HG02763 (cell line): ENCODE measurements around the gene ABCB9.
"Not testable (repeated sequence)": the region's sequence is repeated elsewhere in the genome, so short reads cannot be mapped to it uniquely, and the experiment has no call there.

ENCODE experiments used
- ATAC-seq: cut with Tn5 transposase; IDR thresholded peaks from one replicate; pipeline ENCODE4 v1.9.1; 2021; ENCODE audit warnings: mild to moderate bottlenecking, moderate library complexity; ENCODE audit not compliant: unreplicated experiment

ABCB9 gene

DNA sequence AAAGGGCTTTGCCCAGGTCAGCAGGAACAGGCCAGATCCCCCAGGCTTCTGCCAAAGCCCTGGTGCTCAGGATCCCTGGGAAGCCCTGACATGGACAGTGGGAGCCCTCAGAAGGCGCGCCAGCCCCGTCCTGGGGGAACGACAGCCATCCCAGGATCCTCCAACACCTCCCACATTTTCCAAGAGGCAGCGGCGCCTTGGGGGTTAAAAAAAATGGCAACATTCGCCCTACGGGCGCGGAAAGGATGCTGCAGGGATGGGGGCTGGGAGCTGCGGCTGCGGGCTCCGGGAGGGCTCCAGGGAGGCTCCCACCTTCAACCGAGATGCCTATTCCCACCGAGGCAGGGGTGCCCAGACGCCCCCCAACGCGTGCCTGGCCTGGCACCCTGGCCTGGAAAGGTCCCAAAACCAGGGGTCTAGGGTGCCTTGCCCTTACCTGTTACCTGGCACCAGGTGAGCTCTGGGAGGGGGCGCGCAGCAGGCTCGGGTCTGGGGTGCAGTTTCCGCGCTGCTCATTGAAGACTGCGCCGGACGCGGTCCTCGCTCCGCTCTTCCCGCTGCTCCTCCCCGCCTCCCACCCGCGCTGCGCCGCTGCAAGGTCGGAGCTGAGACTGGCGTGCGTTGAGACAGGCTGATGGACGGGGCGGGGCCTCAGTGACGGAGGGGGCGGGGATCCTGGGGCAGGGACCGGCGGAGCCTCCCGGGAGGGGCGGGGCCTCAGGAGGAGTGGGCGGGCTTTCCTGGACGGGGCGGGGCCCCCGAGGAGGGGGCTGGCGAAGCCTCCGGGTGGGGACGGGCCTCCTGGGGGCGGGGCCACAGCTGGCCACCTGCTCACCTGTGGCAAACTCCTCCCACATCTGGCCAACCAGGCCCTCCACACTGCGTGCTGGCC, at the start of gene ABCB9:
Gene ABCB9, minus strand, starts transcription at position 613 of the 892 bp plus-strand sequence. CDS start 6,228 bp downstream, outside the sequence.
- ATAC-seq, result peak; percentile 60

DNA sequence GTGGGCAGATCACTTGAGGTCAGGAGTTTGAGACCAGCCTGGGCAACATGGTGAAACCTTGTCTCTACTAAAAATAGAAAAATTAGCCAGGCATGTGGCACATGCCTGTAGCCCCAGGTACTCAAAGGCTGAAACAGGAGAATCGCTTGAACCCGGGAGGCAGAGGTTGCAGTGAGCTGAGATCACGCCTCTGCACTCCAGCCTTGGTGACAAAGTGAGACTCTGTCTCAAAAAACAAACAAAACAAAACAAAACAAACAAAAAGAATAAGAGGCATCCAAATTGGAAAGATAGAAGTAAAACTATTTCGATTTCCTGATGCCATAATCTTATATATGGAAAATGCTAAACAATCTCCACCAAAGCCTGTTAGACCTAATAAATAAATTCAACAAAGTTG, 48.2 kb upstream of the ABCB9 start:
- ATAC-seq, result not testable (repeated sequence)

DNA sequence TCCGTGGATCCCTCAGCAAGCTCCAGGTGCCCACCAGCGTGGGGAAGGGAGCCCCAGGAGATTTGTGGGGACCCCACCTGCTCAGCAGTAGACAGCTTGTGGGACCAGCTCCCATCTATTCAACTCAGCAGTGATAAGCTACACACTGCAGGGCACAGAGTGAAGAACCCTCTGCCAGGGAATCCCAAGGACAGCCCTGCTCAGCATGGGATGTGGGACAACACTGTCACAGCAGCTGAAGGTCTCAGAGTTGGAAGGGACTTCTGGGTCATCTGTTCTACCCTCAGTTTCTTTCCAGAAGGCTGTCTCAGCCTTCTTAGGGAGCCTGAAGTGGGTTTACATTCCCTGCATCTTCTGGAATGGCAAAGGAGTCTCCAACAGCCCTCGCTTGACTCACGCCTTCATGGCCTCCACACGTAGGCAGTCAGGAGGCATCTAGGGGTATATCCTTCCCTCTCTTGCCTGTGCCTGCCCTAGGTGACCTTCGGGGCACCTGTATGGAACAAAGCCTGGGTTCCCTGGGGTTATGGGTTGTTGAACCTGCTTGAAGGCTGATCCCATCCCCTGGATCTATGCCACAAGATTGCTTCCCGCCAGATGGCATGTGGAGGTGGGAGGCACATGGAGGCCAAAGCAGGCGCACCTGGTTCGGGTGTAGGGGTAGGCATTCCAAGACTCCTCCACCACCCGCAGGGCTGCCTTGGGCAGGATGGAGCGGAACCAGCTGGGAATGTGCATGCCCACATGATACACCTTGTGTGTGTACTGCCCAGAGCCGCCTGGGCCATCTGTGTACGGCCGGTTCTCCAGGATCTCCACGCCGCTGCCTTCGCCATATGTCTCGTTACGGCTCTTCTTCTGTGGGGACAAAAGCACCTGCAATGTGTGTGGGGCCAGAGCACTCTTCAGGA, 47.2 kb upstream of the ABCB9 start:
- ATAC-seq, result no peak

GRCh38 chr12:123011701-123012100, 45.4 kb upstream of the ABCB9 start:
- no peak for ATAC-seq

- no peak for ATAC-seq
Observed at GRCh38 chr12:123010681-123011080, 44.4 kb upstream of the ABCB9 start.

DNA sequence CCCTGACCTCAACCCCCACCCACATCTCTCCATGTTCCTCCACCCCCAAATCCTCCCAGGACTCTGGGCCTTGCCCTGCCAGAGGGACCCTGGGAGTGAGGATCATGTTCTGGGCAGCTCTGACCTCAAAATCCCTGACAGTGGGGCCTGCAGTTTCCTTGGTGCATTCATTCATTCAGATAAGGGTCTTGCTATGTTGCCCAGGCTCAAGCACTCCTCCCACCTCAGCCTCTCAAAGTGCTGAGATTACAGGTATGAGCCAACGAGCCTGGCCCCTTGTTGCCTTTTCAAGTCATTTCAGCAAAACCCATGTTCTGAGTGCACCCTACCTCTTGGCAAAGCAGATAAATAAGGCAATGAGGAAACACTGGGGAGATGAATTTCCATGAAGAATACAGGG, 43.8 kb upstream of the ABCB9 start:
- ATAC-seq, result no peak

DNA sequence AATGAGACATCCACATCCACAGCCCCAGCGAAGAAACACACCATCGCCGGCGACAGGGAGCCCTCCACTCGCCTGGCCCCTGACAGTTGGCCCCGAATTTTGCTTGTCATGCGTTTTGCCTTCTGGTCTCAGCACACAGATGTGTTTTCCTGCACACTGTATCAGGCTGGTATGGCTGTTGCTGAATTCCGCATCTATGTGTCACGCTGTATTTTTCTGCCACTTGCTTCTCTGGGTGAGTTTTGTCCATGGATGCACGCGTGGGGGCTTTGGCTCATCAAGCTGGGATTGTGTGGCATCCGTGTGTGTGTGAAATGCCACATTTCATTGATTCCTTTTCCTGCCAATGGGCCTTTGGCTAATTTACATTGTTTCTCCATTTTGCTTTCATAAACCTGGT, 40.7 kb upstream of the ABCB9 start:
- ATAC-seq, result no peak

GRCh38 chr12:123005081-123005626, 38.9 kb upstream of the ABCB9 start:
- ATAC-seq, result no peak

- ATAC-seq, result no peak
Observed at GRCh38 chr12:123004287-123004686, 38.0 kb upstream of the ABCB9 start.

DNA sequence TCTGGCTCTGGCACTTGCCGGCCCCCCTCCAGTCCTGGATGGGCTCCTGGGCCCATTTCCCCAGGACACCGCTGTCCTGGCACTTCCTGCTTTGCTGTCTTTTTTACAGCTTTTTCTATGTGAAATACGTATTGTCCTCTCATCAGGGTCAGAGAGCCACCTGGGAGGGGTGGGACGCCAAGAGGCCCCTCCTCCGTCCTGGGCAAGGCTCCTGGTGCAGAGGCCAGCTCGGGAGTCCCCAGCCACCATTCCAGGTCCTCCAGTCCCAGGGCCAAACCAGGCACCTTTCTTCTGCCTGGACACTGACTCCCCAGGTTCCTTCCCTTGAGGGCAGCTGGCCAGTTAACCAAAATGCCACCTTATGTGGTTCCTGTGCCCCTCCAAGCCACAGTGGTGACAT, 37.0 kb upstream of the ABCB9 start:
- no peak for ATAC-seq

GRCh38 chr12:123001464-123001863, 35.2 kb upstream of the ABCB9 start:
- ATAC-seq, result no peak

GRCh38 chr12:123000578-123000977, 34.3 kb upstream of the ABCB9 start:
- no peak for ATAC-seq

DNA sequence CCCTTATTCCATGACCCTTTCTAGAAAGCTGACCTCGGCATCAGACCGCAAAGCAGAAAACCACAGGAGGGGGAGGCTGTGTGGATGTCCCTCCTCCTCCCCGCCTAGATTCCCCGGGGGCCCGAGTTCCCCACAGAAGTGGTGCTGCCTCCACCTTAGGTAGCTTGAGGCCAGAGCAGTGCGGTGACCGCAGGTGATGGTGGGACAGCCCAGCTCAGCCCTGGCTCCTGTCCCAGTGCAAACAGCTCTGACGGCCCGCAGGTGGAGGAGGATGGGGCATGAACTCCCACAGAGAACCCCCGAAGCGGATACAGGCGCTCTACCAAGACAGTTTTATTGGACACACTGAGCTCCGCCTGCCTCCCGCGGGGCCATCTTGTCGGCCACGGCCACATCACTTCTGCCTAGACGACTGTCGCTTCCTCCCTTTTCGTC, 33.7 kb upstream of the ABCB9 start:
- no peak for ATAC-seq

DNA sequence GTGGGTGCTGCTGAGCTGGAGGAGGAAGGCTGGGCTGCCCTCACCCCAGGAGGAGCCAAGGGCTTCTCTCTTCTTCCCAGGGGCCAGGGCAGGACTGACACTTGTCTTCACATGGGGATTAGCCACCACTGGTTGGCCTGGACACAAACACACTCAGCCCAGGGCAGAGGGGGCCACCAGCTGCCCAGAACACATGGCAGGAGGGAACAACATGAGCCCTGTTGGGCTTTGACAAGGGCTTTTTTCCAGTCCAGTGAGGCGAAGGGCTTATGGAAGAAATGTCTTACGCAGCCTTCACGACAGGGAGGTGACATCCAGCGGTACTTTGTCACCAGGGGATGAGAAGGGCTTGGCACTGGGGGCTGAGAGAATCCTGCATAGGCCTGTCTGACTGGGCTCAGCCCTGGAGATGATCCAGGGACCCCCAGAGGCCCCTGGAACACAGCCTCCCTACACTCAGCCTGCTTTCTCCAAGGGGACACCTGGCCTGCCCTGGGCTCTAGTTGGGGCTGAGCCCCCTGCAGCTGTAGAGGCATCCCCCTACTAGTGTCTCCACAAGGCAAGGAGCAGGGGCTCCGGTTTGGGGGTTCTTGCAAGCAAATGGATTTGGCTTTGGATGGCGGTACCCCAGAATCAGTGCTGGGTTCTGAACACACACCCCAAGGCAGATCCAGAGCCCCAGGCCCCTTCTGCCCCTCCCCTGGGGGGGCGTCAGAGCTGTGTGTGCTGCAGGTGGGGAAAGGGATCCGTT, 33.1 kb upstream of the ABCB9 start:
- ATAC-seq, result no peak

DNA sequence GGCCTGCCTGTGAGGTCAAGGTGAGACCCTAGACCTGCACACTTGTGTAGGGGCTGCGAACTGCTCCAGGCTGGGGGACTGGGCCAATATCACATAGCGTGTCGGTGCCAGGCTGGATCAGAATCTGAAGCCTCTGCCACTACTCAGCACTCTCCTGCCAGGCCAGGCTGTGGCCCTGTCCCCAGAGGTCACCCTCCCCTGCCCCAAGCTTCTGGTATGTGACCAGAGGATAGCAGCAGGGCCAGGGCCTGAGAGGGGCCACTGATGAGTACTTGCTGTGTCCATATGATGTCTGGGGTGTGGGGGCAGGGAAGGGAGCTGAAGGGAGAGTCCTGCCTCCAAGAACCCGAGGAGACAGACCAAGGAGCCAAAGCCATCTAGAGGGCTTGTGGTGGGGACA, 32.1 kb upstream of the ABCB9 start:
- no peak for ATAC-seq

- ATAC-seq, result no peak
Observed at GRCh38 chr12:122997343-122998250, 31.3 kb upstream of the ABCB9 start.

DNA sequence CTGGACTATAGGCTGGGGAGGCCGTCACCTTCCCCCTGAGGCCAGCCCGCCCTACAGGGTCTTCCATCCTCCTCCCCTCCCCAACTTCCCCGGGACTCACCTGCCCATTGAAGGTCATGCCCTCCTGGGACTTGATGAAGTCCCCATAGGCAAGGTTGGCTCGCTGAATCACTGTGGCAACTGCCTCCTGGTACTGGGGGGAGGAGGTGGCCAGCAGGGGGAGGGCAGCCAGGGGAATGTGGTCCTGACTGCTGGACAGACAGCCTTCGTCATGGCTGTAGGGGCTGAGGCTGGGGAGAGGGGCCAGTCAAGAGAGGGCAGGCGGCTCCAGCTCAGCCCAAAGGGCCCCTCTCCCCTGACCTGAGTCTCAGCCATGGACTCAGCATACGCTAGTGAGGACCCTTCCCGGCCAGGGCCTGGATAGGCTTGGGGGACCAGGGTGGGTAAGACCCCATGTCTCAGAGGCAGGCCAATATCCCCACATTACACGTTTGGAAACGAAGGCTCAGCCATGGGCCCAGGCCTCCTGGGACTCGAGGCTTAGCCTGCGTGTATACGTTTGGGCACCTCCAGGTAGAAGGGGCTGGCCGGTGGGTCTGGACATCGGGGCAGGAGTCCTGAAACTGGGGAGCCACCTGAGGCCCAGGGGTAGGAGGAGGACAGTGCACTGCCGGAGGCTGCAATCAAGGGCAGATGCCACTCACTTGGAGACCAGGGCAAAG, 30.5 kb upstream of the ABCB9 start:
- ATAC-seq, result no peak

DNA sequence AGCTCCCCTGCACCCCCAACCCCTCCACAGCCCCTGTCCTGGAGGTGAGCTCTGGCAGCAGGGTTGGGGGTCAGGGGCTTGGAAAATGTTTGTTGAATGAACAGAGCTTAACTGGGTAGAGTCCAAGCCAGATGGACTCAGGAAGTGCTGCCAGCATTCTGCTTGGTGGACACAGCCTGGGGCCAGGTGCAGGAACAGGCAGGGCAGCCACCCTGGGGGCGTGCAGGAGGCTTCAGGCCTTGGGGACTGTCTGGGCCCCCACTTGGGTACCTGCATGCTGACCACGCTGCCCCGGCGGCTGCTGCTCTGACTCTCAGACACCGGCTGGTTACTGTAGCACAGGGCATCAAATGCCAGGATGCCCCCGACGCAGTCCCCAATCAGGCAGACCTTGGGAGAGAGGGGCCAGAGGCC, 29.9 kb upstream of the ABCB9 start:
- ATAC-seq, result no peak
